KMS-11 (cell line): Measurements from ENCODE around the gene LAMTOR4.
"Not testable (repeated sequence)": the region's sequence is repeated elsewhere in the genome, so short reads cannot be mapped to it uniquely, and the experiment has no call there.

ENCODE experiments used
- H2AFZ ChIP-seq: fragments of 200-600 bp; sonication (generic); 2 replicates; pipeline ENCODE4 v1.6.1; 2016; ENCODE audit warnings: antibody characterized with exemption, mixed run types, low read depth
- H3K27ac ChIP-seq: fragments of 200-600 bp; sonication (generic); 2 replicates; pipeline ENCODE4 v1.6.1; 2016; ENCODE audit warnings: mild to moderate bottlenecking, mixed run types
- H3K27me3 ChIP-seq: fragments of 200-600 bp; sonication (generic); 2 replicates; pipeline ENCODE4 v1.6.1; 2017; ENCODE audit warnings: mild to moderate bottlenecking, low read depth, mixed run types, moderate library complexity; ENCODE audit not compliant: insufficient read depth
- H3K36me3 ChIP-seq: fragments of 200-600 bp; sonication (generic); 2 replicates; pipeline ENCODE4 v1.6.1; 2017; ENCODE audit warnings: mild to moderate bottlenecking, mixed run types; ENCODE audit not compliant: insufficient read depth
- H3K4me1 ChIP-seq: fragments of 200-600 bp; sonication (generic); 2 replicates; pipeline ENCODE4 v1.6.1; 2016; ENCODE audit warnings: mild to moderate bottlenecking, low read depth, mixed run types; ENCODE audit not compliant: poor library complexity, severe bottlenecking
- H3K4me2 ChIP-seq: fragments of 200-600 bp; sonication (generic); 2 replicates; pipeline ENCODE4 v1.7.0; 2016; ENCODE audit warnings: mild to moderate bottlenecking, mixed run types
- H3K4me3 ChIP-seq: fragments of 200-600 bp; sonication (generic); IDR thresholded peaks from 2 replicates; pipeline ENCODE4 v1.6.1; 2017; ENCODE audit warnings: low read depth, low read length, mixed read lengths; ENCODE audit not compliant: insufficient read depth
- H3K79me2 ChIP-seq: fragments of 200-600 bp; sonication (generic); 2 replicates; pipeline ENCODE4 v1.6.1; 2016; ENCODE audit warnings: low read depth, mixed run types; ENCODE audit not compliant: insufficient read depth
- H3K9ac ChIP-seq: fragments of 200-600 bp; sonication (generic); 2 replicates; pipeline ENCODE4 v1.6.1; 2016; ENCODE audit warnings: mild to moderate bottlenecking, mixed run types
- H4K20me1 ChIP-seq: fragments of 200-600 bp; sonication (generic); 2 replicates; pipeline ENCODE4 v1.6.1; 2016; ENCODE audit warnings: mild to moderate bottlenecking, mixed run types; ENCODE audit not compliant: insufficient read depth
- CTCF ChIP-seq: fragments of 200-600 bp; sonication (generic); conservative IDR thresholded peaks from 2 replicates; pipeline ENCODE4 v1.6.1; 2017; ENCODE audit warnings: low read depth, mild to moderate bottlenecking, antibody characterized with exemption, low read length, moderate library complexity, mixed read lengths

The LAMTOR4 gene

GRCh38 chr7:100126239-100126930 lies 22.3 kb upstream of the LAMTOR4 start:
- Histone ChIP-seq H4K20me1 (no peaks in the 10 kb centered on the region), H3K9ac (peak overlapping the region; percentile 79), H3K27ac (peak overlapping the region; percentile 94), H3K36me3 (no peaks in the 10 kb centered on the region), H2AFZ (peak overlapping the region; percentile 91), H3K4me3 (no peak overlapping the region), H3K79me2 (0 out of 2 replicates have a peak, but pooled peaks cover 6% of the 10 kb centered on the region), H3K4me1 (peaks cover 42% of the 10 kb centered on the region), H3K27me3 (no peaks in the 10 kb centered on the region; the same call in 1 of the 2 replicates), H3K4me2 (peak overlapping the region; percentile 83)
- TF ChIP-seq CTCF, result no peak

- H3K27ac ChIP-seq, result peak within 1 kb of the TSS; percentile 94
- H3K4me3 ChIP-seq, result no peak within 1 kb of the TSS
- peak within 1 kb of the TSS; percentile 83 for H3K4me2 ChIP-seq
- no peak for TF ChIP-seq CTCF
- 0 out of 2 replicates have a peak, but pooled peaks cover 6% of the 10 kb centered on the region for H3K79me2 ChIP-seq
- H4K20me1 ChIP-seq, result no peaks in the 10 kb centered on the region
- H2AFZ ChIP-seq, result peak within 1 kb of the TSS; percentile 91
- H3K9ac ChIP-seq, result peak within 1 kb of the TSS; percentile 79
- H3K36me3 ChIP-seq, result no peaks in the 10 kb centered on the region
- H3K27me3 ChIP-seq, result peaks cover 3% of the 10 kb centered on the region; the same call in 1 of the 2 replicates
- peaks cover 46% of the 10 kb centered on the region for H3K4me1 ChIP-seq
Observed at GRCh38 chr7:100126931-100127865, 21.5 kb upstream of the LAMTOR4 start, which contains the start of gene MBLAC1. MBLAC1 (plus strand) TSS chr7:100126967; CDS start chr7:100127396, 429 bp downstream.

GRCh38 chr7:100127866-100128636 lies 20.7 kb upstream of the LAMTOR4 start:
- H3K79me2 ChIP-seq, result 0 out of 2 replicates have a peak, but pooled peaks cover 6% of the 10 kb centered on the region
- H3K36me3 ChIP-seq, result no peaks in the 10 kb centered on the region
- peak overlapping the region; percentile 79; the same call in 1 of the 2 replicates for H3K9ac ChIP-seq
- no peak for TF ChIP-seq CTCF
- H4K20me1 ChIP-seq, result no peaks in the 10 kb centered on the region
- peak overlapping the region; percentile 91 for H2AFZ ChIP-seq
- H3K4me1 ChIP-seq, result peaks cover 53% of the 10 kb centered on the region
- no peak overlapping the region for H3K27ac ChIP-seq
- peaks cover 4% of the 10 kb centered on the region; the same call in 1 of the 2 replicates for H3K27me3 ChIP-seq
- no peak overlapping the region for H3K4me3 ChIP-seq
- peak overlapping the region; percentile 83 for H3K4me2 ChIP-seq

- Histone ChIP-seq H3K4me1 (peaks cover 53% of the 10 kb centered on the region), H4K20me1 (no peaks in the 10 kb centered on the region), H3K79me2 (0 out of 2 replicates have a peak, but pooled peaks cover 6% of the 10 kb centered on the region), H3K27ac (no peak overlapping the region), H3K27me3 (peaks cover 4% of the 10 kb centered on the region; the same call in 1 of the 2 replicates), H3K4me2 (peak overlapping the region; percentile 83; the same call in 1 of the 2 replicates), H3K4me3 (no peak overlapping the region), H3K36me3 (no peaks in the 10 kb centered on the region), H2AFZ (peak overlapping the region; percentile 91; the same call in 1 of the 2 replicates), H3K9ac (no peak overlapping the region)
- TF ChIP-seq CTCF, result no peak
Observed at GRCh38 chr7:100128637-100128963, 20.1 kb upstream of the LAMTOR4 start.

GRCh38 chr7:100130220-100130607 lies 18.5 kb upstream of the LAMTOR4 start:
- not testable (repeated sequence) for H3K79me2 ChIP-seq, H3K9ac ChIP-seq, H3K27me3 ChIP-seq, H3K4me3 ChIP-seq, H4K20me1 ChIP-seq, H3K27ac ChIP-seq, H2AFZ ChIP-seq, H3K36me3 ChIP-seq
- peaks cover 51% of the 10 kb centered on the region for H3K4me1 ChIP-seq
- peak overlapping the region; percentile 19; the same call in 1 of the 2 replicates for H3K4me2 ChIP-seq
